Colon (tissue), 2 donors: Measurements from ENCODE around the gene MRPS2.
"Not testable (repeated sequence)": the region's sequence is repeated elsewhere in the genome, so short reads cannot be mapped to it uniquely, and the experiment has no call there.

Source experiments
- FAIRE-seq: peaks from 2 replicates; lab custom pipeline; 2012; peaks lifted over from hg19 to GRCh38; lab: Jason Lieb, UNC
- donor health status: control.
- donor health status: control.

MRPS2 gene

DNA sequence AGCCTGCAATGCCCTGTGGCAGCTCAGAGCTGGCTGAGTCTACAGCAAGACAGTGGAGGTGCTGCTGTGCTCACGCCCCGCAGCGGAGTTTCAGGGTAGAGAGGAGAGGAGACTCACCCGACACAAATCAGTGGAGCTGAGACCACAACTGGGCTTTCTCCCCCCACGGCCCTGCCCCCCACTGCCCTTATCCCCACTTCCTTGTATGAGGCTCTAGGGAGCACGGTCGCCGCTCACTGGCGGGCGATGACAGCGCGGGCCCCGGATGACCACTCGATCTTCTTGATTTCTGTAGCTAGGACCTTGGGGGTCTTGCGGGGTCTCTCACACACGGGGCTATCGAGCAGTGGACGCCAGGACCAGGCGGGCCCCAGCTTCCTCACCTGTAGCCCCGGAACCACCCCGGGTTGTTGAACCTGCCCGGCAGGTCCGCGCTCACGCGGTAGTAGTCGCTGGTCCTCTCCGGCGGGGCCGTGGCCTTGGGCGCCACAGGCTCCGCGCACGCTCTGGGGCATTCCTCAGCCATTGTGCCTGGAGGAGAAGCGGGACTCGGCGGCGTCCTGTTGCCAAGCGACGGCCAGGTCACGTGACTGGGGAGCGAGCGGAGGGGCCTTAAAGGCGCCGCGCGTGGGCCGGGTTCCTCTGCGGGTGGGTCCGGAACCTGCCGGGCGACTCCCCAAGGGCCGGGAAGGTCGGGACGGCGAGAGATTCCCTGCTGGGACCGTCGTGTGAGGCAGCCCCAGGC, 984 bp upstream of the MRPS2 start:
- no peak for FAIRE-seq

DNA sequence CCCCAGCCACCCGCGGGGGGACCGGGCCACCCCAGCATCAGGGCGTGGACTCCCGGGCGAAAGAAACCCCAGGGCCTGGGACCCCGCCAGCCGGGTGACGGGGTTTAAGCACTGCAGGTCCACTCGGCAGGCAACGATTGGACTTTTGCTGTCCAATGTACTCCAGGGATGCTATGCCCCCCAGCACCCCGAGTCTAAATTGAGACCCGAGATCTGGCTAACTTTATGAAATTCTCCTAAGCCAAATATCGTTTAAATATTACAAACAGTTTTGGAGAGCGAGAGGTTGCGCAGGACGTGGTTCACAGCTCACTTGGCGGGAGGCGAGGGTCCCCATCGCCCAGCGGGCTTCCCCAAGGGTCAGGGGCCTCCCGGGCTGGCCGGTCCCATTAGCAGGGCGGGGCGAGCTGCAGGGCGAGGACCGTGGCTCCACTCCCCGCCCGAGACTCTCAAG, 384 bp upstream of the MRPS2 start:
- no peak for FAIRE-seq

DNA sequence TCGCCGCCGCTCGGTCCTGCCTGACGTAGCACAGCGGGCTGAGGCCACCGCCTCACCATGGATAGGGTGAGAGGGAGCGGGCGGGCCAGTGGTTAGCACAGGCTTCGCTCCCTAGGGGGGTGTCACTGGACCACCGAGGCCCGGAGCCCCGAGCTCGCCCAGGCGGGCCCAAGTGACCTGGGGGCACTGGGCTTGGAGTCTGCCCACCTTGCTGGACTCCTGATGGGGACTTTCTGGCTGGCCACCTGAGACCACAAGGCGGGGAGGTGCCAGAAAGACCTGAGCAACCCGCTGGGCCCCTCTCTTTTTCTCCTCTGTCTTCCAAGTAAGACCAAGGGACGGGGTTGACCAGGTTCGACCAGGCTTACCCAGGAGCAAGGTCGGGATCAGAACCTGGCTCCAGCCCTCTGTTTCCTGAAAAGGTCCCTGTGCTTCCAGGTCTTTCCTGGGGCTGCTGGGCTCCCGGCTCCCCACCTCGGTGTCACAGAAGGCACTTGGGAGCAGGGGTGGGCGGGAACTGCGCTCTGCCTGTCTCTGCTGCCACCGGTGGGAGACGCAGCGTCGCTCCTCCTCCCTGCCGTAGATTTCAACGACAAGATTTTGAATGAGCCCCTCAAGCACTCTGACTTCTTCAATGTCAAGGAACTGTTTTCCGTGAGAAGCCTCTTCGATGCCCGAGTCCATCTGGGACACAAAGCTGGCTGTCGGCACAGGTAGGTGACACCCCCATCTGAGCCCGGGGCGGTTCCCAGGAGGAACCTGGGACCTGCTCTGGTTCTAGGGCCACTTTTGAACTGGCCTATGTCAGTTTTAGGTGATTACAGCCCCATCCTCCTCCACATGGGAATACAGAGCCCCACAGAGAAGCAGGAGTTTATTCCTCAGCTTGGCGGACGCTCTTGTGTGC, 1.0 kb downstream of the MRPS2 start:
- FAIRE-seq, result no peak

DNA sequence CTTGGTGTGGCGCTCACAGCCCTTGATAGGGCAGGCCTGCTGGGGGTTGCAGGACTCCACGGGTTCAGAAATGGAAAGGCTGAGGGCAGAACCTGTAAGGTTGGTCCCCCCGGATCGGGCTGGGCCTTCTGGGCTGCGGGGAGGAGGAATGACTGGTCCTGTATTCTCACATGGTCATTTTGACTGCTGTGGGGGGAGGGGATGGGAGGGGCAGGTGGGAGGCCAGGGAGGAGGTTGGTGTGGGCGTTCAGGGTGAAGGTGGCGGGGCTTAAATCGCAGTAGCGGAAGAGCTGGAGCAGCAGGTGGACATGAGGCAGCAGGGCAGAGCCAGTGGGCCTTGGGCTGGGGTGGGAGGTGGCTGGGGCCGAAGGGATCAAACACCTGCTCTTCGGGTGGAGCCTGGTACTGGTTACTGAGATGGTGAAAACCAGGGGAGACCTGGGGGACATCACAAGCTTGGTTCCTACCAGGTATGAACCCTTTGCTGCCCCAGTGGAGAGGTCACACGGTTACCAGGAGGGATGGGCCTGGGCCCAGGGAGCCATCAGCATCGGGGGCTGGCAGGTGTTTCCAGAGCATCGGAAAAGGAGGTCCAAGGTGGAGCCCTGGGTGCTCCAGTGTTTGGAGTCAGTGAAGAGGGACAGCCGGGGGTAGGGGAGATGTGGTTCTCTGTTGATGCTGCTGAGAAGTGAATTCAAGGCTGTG, 1.8 kb downstream of the MRPS2 start:
- FAIRE-seq, result no peak

DNA sequence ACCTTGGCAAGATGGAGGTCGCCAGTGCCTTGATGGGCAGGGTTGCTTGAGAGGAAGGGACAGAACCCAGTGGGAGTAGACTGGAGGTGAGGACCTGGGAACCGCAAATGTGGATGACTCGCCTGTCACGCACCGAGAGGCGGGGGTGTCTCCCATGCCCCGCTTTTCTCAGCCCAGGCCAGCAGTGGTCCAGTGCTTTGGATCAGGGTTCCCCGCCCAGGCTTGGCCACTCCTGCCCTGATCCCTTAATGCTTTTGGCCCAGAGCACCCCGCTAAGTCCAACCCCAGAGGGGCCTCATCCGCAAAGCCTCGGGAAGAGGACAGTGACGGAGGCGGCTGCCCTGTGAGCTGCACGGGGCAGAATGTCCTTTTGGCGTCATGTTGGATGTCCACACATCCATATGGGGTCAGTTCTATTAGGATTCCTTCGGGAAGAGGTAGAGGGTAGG, 2.4 kb downstream of the MRPS2 start:
- FAIRE-seq, result no peak

DNA sequence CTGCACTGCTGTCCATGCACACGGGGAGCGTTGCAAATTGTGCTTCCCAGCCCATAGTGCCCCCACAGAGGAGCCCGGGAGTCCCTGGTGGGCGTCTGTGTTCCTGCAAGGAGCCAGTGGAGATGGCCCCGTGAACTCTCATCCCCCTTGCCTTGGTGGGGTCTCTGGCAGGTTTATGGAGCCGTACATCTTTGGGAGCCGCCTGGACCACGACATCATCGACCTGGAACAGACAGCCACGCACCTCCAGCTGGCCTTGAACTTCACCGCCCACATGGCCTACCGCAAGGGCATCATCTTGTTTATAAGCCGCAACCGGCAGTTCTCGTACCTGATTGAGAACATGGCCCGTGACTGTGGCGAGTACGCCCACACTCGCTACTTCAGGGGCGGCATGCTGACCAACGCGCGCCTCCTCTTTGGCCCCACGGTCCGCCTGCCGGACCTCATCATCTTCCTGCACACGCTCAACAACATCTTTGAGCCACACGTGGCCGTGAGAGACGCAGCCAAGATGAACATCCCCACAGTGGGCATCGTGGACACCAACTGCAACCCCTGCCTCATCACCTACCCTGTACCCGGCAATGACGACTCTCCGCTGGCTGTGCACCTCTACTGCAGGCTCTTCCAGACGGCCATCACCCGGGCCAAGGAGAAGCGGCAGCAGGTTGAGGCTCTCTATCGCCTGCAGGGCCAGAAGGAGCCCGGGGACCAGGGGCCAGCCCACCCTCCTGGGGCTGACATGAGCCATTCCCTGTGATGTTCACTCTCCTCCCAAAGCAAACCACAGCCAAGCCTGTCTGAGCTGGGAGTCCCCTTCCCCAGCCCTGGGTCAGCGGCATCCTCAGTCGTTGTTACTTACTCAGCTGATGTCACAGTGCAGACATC, 3.1 kb downstream of the MRPS2 start:
- no peak for FAIRE-seq

DNA sequence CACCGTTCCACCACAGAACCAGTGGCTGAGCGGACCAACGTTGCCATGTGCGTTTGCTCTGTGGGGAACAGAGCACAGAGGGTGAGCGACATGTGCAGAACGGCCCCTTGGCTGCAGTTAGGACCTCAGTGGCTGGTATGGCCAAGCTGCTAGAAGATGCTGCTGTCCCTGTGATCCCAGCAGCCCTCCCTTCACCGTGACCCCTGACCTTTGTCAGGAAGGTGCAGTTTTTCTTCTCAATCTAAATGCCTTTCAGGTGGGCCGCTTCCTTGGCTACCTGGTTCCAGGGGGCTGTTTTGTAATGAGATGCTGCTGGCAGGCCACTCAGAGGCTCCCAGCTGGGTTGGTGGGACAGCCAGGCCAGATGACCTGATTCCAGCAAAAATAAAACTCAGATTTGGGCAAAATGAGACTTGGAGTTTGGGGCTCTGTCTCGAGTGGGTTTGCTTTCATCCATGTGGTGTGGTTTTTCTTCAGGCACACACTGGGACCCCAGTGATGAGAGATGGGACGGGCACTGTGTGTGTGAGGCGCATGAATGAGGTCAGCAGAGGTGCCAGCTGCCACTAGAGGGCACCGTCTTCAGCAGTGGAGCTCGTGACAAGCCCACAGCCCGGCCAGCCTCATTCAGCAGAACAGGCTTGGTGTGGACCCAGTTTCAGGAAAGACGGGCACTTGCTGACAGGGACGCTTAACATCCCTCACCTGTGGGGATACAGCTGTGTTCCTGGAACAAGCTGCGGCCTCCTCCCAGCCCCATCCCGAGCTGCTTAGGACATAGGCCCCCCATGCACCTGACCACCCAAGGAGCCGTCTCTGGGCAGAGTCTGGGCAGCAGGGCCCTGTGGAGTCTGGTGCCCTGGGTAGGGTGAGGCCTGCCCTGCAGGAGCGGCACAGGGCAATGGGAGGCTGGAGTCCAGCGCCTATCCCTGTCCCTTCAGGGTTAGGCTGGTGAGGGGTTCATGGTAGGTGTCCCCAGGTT, 4.1 kb downstream of the MRPS2 start:
- no peak for FAIRE-seq

DNA sequence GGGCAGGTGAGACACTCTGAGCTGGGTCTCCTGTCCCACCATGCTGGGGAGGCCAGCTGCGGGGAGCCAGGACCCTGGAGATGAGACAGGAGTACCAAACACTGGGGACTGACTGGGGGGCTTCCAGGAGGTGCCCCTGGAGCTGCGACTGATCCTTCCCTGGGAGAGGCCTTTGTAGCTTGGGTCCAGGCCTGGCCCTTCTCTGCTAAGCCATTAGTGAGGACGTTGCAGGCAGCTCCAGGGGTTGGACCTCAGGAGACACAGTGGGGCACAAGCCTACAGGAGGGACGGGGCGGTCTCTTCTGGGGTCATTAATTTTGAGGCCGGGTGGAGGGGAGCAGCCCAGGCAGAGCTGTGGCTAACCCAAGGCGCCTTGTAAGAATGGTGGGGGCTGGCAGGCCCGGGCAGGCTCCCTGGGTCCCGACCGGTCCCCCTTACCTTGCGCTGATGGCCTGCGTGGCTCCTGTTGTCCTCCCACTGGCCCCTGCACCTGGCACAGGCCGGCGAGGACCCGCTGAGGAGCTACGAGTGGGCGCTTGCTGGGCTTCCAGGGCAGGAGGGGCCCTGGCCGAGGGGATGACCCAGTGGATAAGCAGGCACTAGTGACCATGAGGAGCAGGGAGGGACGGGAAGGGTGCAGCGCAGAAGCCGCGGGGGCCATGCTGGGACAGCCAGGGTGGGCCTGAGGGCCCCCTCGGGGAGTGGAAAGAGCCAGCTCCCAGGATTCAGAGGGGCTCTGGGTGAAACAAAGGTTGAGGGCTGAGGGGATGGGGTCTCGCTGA, 5.1 kb downstream of the MRPS2 start:
- FAIRE-seq, result no peak

DNA sequence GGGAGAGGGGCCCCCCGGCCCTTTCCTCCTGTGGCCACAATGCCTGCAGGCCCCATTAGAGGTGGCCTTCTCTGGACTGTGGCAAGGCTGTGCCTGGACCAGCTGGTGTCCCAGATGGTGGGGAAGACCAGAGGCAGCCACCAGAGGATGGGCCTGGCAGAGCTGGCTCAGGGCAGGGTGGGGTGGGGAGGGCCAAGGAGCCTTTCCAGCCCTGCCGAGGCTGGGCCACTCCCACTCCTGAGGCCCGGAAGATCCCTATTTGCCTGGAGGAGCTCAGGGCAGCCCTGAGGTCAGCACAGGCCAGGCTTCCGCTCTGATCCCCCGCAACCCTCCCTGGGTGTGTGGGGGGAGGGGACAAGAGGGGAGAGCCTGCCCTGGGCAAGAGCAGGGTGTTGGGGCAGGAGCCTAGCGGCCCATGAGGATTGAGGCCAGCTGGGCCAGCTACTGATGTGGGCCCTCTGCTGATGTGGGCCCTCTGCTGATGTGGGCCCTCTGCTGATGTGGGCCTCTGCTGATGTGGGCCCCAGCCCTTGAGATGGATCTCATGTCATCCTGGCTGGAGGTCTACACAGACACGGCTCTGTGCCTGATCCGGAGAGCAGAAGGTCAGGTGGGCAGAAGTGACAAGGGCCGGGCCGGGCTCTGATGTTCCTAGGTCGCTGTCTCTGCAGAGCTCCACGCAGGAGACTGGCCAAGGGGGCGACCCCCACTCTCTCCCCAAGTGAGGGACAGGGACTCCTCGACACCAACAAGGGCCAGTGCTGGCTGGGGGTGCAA, 6.0 kb downstream of the MRPS2 start:
- no peak for FAIRE-seq

DNA sequence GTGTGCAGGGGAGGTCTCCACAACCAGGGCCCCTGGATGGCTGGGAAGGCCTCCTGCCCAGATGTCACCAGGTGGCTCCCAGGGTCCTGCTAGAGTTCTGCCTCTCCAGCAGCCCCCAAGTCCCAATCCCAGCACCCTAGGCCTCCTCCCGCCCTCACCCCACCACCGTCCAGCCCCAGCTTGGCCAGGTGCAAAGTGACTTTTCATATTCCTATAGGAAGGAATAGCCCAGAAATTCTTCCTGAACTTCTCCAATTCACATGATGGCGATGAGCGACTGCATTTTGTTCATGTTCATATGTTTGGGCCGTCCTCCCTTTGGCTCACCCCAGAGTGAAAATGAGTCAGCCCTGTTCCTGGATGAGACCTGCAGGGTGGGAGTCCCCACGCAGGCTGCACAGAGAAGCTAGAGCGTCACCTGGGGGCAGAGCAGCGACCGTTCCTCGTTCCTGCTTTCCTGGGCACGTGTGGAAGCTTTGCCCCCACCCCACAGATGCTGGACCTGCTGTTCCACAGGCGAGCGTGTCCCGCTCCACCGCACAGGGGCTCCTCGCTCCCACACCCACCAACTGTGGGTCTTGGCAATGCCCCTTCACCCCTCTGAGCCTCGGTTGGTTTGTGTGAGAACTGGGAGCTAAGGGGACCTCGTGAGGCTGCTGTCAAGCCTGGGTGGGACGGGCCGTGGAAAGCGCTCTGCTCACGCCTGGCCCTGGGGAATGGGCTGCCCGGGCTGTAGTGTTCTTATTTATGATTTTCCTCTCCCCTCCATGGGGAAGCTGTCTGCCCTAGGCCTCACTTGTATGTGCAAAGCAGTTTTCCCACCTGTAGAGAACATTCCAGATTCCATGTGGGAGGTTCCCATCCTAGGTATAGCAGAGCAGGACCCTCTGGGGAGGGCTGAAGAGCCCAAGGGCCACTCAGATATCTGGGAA, 6.9 kb downstream of the MRPS2 start:
- no peak for FAIRE-seq

DNA sequence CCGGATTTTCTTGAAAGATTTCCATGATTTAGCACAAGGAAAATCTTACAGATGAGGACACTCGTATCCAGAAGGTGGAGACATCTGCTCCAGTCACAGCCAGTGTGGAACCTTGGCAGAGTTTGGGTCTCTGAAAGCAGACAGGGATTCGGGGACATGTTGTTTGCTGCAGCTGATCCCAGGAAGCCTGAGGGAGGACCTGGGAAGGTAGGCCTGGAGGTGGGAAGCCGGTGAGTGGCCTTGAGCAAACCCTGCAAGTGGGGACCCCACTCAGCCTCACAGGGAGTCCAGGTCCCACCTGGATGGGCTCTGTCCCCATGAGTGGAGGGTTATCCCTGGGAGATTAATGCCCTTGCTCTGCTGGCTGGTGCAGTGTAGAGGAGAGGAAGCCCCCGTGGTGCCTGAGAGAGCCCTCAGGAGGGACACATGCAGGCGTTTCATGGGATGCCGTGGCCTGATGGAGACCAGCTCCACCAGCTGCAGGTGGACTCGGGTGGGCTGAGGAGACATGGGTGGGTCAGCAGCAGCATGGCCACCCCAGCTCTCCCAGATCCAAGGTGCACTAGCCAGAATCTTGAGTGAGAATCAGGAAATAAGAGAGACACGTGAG, 7.8 kb downstream of the MRPS2 start:
- no peak for FAIRE-seq

DNA sequence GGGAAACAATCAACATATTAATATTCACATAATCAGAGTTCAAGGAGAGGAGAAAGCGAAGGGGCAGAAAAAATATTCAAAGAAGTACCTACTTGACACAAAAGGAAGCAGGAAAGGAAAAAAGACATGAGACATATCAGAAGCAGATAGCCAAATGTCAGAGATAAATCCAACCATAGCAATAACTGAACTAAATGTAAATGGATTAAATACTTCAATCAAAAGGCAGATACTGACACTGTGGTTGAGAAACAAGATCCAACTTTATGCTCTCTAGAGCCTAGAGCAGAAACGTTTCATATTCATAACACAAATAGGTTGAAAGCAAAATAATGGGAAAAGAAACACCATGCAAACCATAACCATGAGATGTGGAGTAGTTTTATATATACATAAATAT, 9.0 kb downstream of the MRPS2 start:
- FAIRE-seq, result no peak

DNA sequence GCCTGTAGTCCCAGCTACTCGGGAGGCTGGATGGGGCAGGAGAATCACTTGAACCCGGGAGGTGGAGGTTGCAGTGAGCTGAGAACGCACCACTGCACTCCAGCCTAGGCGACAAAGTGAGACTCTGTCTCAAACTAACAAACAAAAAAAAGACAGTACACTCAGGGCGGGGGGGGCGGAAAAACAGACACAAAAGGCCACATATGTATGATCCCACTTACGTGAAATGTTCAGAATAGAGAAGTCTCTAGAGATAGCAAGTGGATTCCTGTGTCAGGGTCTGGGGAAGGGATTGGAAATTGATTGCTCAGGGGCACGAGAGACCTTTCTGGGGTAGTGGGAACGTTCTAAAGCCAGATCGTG, 11.7 kb downstream of the MRPS2 start:
- no peak for FAIRE-seq

DNA sequence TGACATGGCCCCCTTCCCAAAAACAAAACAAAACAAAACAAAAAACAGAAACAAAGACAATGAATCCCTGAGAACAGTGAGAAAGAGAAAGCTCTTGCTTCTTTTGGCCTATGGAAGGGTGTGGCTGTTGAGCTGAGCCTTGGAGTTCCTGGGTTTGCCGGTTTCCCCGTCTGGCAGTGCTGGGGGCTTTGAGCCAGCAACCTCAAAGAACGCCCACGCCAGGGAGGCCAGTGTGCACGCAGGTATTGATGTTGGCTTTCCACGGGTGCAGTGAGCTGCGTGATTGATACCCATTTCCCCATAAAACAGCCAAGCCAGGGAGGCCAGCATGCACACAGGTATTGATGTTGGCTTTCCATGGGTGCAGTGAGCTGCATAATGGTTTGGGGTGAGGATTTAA, 12.4 kb downstream of the MRPS2 start:
- no peak for FAIRE-seq

DNA sequence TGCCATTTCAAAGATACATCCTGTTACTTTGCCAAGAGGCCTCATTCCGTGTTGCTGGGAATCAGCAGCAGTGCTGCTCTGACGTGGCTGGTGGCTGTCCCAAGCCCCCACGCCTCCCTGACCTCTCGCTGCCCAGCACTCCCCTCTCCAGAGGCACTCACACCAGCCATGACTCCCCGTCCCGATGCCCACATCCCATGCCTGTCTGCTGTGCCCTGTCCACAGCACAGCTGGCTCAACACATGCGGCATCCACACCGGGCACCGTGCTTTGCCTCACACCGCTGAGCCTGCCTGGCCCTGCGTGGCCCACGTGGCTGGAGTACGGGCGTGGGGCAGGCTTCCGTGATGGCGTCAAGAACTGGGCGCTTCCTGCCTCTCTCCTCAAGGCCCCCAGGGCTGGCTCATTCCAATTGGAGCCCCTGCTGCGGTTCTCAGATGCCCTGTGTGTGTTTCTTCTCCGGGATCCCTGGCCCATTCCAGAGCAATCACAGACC, 12.9 kb downstream of the MRPS2 start:
- no peak for FAIRE-seq

DNA sequence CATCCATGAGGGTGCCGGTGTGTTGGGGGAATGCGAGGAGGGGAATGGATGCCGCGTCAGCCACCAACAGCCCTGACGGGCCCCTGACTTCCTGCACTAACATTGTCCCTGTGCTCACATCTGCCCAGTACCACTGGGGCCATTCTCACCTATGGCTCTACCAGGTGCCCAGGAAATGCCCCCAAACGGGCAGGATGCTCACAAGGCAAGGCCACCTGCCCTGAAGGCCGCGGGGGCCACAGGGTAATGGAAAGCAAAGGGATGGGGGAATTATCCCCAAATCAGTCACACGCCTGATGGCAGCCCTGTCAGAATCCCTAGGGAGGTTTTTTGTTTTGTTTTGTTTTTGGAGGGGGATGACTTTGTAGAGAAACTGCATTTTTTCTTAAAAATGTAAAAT, 13.4 kb downstream of the MRPS2 start:
- not testable (repeated sequence) for FAIRE-seq
